ENCODE data around the gene NDUFA12.

Gene NDUFA12

DNA sequence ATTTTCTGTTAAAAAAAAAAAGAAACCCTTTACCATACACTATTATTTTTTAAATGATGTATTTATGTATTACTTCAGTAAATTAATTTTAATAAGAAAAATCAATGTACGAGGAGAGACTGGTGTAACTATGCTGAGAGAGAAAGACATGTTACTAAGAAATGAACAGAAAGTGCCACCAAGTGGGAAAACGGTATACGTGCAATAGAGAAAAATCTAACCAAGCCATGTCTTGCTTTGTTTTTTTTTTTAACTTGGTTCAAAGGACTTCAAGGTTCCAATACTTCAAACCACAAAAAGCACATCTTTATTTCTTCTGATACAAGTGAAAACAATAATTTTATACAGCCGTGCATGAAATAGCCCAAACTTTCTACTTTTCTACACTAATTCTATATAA is 22.9 kb downstream of the NDUFA12 start:
- no peak for DNase-seq (ENCODE audit: low spot score)

DNA sequence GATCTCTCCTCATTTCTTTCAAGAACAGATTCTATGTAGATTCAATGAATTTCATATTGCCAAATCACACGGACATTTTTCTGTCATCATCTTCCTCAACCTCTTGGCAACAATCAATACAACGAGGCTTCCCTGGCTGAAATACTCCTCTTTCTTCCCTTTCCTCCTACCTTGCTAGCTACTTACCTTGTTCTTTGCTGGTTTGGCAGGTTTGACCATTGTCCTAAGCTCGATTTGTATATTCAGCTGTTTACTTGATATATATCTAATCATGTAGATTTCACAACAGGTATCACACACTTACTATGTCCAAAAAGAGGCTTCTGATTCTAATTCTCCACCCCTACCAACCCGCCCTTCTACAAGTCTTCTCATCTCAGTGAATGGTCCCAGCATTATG is 23.6 kb downstream of the NDUFA12 start:
- DNase-seq (ENCODE audit: low spot score): no peak

DNA sequence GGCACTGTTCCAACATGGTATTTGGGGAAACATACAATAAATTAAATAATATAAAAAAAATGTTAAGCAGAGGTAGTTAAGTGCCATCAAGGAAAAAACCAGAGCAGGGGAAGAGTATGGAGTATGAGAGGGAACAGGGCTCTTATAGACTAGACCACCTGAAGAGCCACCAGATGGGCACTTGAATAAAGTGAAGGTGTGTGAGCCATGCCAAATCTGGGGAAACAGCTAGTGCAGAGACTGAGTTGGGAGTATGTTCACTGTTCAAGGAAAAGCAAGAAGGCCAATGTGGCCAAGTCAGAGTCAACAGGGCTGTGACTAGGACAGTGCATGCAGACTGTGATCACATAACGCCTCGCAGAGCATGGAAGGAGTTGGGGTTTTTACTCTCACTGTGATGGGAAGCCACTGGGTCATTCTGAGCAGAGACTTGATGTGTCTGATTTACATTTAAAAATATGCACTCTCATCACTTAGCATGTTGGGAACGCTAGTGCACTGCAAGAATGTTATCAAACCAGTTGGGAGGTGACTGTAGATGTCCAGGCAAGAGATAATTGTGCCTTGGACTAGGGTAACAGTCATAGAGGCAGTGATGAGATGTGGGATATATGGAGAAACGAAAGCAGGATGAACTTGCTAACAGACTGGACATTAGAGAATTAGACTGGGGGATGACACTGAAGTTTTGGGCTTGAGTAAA is 25.6 kb downstream of the NDUFA12 start:
- no peak for DNase-seq (ENCODE audit: low spot score)

DNA sequence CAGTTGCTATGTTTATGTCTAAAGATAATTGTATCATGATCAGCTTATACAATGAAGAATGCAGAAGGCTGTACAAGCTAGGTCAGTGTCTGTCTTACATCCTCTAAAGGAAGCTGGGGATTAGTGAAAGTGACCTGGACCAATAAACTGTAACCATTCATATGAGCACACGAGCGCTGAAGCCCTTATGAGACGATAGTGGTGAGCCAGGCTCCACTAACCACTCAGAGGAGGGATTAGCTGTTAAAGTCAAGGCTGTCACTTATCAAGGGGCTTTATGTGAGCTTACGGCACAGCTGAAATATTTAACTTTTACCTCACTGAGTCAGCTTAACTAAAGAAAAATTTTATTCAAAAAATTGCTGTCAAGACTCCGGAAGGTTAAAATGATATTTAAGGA is 30.3 kb downstream of the NDUFA12 start:
- DNase-seq (ENCODE audit: low spot score): no peak

DNA sequence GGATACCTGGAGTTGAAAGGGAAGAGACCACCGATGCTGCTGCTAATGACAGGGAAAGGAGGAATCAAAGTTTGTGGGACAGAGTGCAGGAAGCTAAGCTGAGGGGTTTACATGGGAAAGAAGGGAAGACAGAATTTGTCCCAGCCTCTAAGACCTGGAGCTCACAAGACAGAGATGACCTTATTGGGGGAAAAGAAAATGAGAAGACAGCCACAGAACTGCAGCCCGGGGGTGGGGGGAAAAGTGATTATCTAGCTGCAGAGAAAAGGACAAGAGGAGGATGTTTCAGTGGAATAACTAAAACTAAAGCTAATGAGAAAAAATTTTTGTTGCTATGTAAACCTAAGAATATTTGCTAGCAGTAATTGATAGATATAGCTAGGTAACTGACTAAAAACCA is 30.7 kb downstream of the NDUFA12 start:
- DNase-seq (ENCODE audit: low spot score): no peak

DNA sequence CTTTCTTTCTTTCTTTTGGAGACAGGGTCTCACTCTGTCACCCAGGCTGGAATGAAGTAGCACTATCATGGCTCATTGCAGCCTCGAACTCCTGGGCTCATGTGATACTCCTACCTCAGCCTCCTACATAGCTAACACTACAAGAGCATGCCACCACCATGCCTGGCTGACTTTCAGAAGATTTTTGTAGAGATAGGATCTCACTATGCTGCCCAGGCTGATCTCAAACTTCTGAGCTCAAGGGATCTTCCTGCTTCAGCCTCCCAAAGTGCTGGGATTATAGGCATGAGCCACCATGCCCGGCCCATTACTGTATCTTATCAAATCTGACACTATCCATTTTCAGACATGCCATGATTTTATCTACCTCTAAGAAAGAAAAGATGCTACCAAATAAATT is 31.6 kb downstream of the NDUFA12 start:
- DNase-seq (ENCODE audit: low spot score): no peak

DNA sequence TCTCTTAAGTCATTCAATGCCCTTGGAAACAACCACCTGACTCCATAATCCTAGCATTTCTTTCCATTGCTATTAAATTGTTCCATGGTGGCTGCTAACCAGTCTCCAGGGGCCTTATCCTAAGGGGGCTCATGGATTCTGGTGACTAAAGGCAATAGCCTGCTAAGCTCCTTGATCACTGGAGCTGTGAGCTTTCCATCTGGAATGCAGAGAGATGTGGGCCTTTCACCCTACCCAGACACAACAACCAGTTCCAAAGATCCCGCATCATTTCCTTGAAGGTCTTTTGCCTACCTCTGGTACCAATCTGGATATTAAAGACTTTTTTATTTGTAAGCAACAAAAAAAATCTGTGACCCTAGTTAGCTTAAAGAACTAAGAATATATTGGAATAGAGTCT is 32.9 kb downstream of the NDUFA12 start:
- DNase-seq (ENCODE audit: low spot score): no peak

DNA sequence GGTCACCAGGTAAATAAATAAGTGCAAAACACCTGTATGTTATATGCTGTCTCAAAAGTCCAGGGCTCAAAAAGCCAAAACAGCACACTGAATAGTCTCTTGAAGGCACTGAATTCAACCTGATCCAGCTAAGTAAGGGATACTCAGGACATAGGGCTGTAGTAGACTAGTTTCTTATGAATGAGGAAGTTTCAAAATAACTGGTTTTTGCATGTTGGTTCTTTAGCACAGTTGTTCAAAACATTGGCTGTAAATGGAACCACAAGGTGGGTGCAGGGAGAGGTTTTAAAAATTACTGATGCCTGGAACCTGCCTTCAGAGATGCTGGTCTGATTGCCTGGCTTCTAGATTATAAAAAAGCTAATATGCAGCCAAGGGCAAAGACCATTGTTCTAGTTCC is 34.1 kb downstream of the NDUFA12 start:
- DNase-seq (ENCODE audit: low spot score): no peak

DNA sequence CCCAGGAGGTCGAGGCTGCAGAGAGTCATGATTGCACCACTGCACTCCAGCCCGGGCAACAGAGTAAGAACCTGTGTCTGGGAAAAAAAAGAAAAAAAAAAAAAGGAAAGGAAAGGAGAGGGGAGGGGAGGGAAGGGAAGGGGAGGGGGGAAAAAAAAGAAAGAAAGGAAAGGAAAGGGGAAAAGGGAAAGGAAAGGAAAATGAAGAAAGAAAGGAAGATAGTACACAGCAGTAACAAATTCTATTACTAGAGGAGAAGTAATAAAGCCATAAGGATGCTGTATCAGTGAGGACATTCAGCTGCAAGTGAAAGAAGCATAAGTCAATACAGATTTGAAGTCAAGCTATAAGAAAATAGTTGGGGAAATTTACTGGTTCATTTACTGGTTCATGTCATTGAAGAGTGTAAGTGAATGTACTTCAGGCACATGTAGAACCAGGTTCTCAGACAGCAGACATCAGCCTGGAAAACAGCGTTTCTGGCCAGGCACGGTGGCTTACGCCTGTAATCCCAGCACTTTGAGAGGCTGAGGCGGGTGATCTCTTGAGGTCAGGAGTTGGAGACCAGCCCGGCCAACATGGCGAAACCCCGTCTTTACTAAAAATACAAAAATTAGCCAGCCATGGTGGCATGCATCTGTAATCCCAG is 37.4 kb downstream of the NDUFA12 start:
- no peak for DNase-seq (ENCODE audit: low spot score)

DNA sequence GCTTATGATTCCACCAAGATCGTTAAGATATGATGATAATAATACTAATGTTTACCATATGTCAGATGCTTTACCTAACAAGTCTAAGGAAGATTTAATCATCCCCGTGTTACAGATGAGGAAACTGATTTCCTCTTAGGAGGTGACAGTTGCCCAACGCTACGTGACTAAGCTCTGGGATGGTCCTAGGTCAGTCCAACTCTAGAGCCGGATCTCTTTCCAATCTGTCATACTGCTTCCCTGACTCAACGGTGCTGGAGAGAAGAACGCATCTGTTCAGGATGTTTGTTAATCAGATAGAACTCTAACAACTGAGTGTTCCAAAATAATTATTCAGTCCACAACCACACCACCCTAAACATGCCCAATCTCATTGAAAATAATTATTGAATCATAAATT is 39.8 kb downstream of the NDUFA12 start:
- no peak for DNase-seq (ENCODE audit: low spot score)

DNA sequence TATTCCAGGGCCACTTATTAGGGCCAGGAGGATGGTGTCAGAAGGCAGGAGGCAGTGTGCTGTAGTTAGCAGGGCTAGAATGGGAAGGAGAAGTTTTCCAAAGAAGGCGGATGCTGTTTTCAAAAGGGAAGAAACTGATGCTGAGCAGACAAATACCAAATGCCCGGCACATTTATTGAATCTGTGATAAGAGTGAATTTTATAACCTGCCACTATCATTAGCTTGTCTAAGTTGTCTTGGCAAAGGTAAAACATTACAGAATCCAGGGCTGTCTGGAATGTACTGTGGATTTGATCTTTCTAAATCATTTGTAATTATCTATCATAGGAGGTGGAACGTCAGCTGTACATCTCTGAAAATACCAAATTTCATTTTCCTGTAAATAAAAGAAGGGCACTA is 40.8 kb downstream of the NDUFA12 start:
- DNase-seq (ENCODE audit: low spot score): no peak

DNA sequence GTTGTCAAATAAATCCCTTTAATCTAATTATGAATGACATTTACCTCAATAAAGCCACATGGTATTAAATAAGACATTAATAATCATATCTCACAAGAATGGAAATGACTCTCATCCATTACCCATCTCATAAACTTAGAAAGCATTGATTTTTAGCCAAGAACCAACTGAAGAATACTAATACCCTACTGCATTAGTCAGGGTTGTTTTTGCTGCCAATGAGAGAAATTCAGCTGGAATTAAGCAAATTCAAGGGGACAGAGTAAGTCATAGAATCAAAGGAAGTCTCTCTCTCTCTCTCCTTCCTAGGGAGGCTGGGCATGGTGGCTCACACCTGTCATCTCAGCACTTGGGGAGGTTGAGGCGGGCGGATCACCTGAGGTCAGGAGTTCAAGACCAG is 41.6 kb downstream of the NDUFA12 start:
- no peak for DNase-seq (ENCODE audit: low spot score)

DNA sequence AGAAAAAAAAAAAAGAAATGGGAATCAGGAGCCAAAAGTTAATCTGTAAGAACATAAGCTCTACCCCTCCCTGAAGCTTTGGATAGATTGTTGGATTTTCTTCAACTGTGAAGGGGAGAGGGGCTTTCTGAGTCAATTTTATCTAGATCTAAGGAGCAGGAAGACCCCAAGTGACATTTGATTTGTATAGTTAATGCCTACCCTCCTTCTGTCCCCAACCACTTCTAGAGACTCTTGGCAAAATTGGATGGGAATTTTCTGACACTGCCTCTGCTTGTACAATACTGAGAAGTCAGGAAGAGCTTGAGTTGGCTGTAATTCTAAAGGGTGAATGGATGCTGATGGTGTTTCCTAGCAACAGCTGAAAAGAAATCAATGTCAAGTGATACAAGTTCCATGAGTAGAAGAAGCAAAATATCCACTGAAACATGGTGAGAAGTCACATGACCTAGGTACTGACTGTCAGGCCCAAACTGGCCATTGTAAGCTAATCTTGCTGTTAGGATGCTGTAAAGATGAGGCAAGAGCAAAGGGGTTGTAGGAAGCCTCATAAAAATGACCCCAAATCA is 42.2 kb downstream of the NDUFA12 start:
- no peak for DNase-seq (ENCODE audit: low spot score)

DNA sequence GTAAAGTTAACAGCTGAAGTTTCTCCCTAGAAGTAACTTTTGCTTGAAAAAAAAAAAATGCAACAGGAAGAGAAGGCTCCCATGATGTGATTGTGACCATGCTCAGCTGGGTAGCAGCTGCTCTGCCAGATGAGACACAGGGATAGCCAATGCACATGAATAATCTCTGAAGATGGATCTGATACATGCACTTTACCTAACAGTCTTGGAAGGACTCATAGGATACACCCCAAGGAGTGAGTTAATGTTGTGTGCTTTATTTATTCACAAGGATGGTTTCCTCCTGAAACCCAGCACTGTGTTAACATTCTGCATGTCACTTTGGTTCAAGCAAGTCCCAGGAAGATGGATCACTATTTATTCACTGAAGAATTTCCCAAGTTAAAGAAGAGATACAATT is 46.5 kb downstream of the NDUFA12 start:
- DNase-seq (ENCODE audit: low spot score): no peak

DNA sequence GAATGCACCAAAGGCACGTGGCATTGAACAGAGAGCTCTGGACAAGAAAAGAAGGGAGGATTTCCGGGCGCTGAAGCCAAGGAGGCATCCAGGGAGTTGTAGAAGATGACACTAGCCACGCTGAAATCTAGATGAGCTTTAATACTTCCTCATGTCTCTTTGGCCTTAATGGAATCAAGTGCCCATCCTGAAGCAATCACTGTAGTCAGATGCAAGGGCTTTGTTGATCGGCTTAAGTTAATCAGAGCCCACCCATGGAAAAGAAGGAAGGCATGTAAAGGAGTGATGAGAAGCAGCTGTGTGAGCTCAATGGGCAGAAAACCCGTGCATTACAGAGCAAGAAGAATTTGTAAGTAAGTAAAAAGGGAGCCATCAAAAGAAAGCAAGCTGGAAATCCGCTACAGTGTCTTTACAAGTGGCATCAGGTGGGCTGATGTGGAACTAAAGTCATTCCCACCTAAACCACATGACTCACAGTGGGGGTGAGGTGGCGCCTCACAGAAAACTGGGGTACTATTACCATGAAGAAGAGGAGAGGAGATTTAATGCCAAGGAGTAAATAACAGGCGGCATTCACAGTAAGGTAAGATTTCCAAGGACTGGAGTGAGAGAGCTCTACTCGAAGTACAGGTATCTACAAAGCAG is 48.4 kb downstream of the NDUFA12 start:
- DNase-seq (ENCODE audit: low spot score): no peak

DNA sequence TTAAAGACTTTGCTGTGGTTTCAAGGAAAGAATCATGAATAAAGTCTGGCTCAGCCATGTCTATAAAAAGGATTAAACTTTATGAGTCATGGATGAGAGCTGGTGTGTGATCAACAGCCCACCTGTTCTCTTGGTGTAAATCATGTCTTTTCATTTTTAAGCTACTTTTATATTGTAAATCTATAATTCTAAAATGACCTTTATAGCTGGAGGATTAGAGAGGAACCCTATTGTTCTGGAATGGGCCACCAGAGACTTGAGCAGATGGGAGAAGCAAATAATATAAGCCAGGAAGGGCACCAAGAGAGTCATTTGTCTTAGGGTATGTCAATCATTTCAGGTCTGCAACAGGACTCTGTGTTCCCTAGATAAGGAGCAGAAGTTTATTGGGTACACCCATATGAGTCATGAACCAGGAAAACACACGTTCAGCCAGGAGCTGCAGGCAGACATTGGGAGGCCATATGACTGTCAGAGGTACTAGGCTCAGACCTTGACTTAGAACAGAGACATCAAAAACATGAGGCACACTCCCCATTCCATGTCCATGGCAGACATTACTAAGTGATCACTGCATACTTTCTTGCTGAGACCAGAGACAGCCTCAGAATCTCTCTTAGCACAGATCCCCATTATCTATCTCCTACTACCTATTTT is 49.3 kb downstream of the NDUFA12 start:
- DNase-seq (ENCODE audit: low spot score): no peak

DNA sequence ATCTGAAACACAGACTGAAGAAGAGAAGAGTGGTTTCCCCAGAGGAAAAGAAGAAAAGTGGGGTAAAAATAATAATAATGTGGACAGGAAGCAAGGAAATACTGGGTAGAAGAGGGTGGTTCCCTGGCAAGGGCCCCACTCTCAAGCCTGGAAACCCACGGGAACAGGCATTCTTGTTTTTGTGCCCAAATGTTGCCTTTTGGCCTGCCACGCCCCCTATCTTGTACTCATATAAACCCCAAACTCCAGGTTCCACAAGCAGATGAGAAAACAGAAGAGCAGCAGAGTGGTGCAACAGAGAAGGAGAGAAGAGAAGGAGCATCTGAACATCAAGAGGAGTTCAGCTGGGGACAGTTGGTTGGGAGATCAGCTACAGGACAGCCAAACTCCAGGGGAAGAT is 51.2 kb downstream of the NDUFA12 start:
- DNase-seq (ENCODE audit: low spot score): no peak

DNA sequence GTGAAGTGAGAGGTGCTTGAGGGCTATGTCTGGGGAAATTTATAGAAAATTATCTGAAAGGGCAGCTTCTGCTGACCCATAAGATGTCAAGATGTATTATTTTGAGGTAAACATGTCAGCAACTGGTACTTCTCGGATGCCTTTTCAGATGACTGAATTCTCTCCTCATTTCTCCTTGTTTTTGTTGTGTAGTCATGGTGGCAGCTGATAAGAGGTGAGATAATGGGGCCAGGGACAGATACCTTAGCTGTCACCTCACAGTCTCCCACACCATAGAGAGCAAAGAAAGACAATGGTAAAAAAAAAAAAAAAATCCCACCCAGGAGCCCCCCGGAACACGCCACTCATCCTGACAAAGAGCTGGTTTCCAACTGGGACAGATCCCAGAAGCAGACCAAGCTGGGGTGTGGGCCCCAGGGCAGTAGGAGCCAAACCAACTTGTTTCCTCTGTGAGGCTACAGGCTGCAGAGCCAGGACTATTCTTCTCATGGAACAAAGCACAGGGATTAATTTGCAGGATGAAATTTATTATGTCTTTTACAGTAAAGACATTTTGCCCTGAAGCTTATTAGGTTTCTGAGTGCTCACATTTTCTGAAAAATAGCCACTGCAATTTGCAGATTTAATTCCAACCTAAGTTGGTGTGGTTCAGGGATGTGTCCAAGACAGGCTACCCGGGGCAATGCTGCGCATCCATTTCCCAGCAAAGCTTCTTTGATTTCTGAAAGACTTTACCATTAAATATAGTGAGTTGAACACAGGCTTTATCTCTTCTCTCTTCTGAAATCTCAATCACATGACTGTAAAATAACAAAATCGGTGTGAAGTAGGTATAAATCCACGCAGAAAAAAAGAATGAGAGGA is 52.2 kb downstream of the NDUFA12 start:
- no peak for DNase-seq (ENCODE audit: low spot score)

DNA sequence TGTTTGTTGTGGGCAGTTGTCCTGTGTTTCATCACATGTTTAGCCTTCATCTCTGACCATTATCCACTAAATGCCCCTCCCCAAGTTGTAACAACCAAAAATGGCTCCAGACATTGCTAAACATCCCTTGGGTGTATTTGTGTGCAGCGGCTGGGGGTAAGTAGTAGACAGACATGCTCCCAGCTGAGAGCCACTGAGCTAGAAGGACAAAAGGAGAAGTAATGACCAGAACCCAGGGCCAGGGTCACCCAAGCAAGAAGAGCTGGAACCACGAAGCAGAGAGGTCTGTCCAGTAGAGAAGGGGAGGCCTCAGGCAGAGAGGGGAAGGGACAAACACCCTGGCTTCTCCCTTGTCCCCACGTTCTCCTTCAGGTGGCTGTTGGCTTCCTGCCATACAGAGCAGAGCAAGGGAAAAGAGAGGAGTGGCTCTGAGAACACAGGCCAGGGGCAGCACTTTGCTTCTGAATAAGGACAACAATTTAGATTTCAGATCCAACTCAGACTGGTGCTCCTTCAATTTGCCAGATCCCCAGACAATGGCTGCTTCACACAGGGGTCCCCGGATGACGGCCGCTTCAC is 55.2 kb downstream of the NDUFA12 start:
- no peak for DNase-seq (ENCODE audit: low spot score)

DNA sequence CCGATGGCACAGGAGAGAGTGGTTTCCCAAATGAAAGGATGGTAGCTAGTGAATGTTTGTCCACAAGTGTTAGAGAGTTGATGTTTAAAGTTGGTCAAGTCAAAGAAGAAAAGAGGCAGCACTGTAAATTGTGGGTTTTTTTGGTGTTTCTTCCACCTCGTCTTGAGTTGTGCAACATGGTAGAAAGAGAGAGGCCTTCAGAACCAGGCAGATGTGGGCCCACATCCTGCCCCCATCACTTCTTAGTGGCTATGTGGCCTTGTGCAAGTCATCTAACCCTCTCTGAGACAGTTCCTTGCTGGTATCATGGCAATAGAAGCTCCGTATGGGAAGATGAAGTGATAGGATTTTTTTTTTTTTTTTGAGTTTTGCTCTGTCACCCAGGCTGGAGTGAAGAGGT is 60.8 kb downstream of the NDUFA12 start:
- DNase-seq (ENCODE audit: low spot score): no peak

DNA sequence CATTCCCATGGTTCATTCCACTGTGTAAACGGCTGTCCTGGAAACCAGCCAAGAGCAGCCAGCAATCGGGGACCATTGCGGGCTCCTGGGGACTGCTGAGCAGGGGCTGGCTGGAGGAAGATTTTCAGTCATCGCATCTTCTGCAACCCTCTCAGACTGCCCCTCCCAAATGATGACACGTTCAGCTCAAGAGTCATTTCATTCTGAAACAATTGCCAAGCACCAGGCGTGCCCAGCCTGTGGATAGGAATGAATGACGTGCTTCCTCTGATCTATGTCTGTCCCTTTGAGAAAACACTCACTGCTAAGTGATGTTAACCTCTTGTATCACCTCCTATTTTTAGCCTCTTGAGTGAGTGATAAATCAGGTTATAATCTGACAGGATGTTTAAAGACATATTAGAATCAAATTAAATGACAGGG is 62.0 kb downstream of the NDUFA12 start:
- DNase-seq (ENCODE audit: low spot score): peak; percentile 94
